NOMO-1 treated with DMSO at 0.1 percent for 48 hours (cell line): Measurements from ENCODE around the gene ID1.
"Not testable (repeated sequence)": the region's sequence is repeated elsewhere in the genome, so short reads cannot be mapped to it uniquely, and the experiment has no call there.

ENCODE experiments used
- DNase-seq: peaks from one replicate; lab custom pipeline; 2025; ENCODE audit not compliant: unreplicated experiment; lab: John Stamatoyannopoulos, UW

The ID1 gene

DNA sequence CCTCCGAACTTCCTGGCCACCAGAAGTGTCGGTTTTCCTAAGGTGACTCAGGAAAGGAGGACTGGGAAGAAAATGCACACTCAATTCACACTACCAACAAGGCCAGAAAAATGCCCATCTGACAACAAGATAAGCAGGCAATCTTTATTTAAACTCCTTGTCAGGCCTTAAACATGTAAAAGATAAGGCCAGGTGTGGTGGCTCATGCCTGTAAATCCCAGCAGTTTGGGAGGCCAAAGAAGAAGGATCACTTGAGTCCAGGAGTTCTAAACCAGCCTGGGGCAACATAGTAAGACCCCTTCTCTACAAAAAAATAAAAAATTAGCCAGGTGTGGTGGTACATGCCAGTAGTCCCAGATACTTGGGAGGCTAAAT, 7.6 kb upstream of the ID1 start:
- DNase-seq: no peak

DNA sequence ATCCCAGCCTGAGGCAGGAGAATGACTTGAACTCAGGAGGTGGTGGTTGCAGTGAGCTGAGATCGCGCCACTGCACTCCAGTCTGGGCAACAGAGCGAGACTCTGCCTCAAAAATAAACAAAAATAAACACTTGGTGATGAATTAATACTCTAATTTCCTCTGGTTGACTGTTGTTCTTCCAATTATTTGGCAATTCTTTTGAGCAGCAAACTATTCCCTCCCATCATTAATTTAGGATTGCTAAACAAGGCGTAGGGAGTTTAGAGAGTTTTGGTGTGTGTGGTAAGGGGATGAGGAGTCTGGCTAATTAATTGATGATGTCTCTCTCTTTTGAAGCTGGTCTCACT, 2.7 kb upstream of the ID1 start:
- no peak for DNase-seq

DNA sequence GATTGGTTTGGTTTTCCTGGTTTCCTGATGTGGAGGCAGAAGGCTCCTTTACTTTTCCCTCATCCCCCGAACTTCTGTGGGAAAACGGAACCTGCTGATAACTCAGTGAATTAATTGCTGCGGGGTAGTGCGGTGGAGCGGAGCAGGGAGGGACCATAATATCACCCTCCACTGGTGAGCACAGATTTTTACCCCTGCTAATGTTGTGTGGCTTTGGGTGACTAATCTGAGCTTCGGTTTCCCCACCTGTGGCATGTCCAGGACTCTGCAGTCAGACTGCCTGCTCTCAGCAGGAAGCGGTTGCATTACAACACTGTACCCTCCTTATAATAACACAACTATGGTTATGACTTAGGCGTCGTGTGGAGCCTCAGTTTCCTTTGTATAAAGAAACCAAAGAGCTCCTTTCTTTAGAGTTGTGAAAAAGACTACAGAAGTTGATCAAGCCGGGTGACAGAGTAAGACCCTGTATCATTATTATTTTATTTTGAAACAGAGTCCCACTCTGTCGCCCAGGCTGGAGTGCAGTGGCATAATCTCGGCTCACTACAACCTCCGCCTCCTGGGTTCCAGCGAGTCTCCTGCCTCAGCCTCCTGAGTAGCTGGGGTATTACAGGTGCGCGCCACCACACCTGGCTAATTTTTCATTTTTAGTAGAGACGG, 2.2 kb upstream of the ID1 start:
- peak; percentile 89 for DNase-seq

DNA sequence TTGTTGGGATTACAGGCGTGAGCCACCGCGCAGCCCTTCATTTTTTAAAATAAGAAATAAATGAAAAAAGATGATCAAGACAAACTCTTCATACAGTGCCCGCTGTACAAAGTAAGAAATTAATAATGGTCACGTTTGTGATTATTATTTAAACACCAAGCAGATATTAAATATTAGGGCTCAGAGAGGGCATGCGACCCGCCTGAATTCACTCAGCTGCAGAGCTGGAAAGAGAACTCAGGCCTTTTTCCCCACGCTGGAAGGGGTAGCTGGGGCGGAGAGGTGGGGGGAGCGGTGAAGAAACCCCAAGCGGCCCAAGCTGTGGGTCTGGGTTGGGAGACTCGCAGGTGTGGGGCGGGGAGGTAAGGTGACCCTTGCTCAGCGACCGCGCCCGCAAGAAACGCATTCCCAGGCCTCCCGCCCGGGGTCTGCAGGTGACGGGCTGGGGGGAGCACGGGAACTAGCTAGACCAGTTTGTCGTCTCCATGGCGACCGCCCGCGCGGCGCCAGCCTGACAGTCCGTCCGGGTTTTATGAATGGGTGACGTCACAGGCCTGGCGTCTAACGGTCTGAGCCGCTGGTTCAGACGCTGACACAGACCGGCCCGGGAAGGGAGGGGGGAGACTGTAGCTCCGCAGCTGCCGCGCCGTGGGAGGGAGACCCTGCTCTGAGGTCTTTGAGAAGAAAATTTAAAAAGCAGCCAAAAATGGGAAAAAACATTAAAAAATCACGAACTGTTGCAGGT, 1.1 kb upstream of the ID1 start:
- DNase-seq: peak; percentile 83

- DNase-seq: no peak
Measured at GRCh38 chr20:31604567-31605030, 490 bp upstream of the ID1 start.

DNA sequence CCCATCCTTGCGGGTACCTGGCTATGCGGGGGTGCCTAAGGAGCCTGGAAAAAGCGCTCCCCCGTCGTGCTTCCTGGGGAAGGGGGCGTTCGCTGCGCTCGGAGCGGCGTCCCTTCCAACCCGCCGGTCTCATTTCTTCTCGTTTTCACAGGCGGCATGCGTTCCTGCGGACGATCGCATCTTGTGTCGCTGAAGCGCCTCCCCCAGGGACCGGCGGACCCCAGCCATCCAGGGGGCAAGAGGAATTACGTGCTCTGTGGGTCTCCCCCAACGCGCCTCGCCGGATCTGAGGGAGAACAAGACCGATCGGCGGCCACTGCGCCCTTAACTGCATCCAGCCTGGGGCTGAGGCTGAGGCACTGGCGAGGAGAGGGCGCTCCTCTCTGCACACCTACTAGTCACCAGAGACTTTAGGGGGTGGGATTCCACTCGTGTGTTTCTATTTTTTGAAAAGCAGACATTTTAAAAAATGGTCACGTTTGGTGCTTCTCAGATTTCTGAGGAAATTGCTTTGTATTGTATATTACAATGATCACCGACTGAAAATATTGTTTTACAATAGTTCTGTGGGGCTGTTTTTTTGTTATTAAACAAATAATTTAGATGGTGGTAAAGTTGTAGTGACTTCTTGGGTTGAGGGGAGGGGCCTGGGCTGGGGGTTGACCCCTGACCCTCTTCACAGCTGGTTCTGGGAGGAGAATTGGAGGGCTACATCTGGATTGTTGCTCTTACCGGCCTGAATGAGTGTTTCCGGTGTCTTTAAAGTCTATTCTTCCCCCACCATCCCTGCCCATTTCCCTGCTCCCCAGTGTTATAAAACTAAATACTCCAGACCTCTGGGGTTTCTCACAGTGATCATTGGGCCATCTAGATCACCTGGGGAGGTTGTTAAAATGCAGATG, 1.1 kb downstream of the ID1 start:
- no peak for DNase-seq

- no peak for DNase-seq
Measured at GRCh38 chr20:31606804-31607639, 1.9 kb downstream of the ID1 start.

GRCh38 chr20:31607640-31608250, 2.7 kb downstream of the ID1 start:
- DNase-seq: no peak

- DNase-seq: peak; percentile 13
Measured at GRCh38 chr20:31608251-31608945, 3.3 kb downstream of the ID1 start.

DNA sequence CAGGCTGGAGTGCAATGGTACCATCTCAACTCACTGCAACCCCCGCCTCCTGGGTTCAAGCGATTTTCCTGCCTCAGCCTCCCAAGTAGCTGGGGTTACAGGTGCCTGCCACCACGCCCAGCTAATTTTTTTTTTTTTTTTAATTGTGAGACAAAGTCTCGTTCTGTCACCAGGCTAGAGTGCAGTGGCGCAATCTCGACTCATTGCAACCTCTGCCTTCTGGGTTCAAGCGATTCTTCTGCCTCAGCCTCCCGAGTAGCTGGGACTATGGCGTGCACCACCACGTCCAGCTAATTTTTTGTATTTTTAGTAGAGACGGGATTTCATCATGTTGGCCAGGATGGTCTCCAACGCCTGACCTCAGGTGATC, 7.2 kb downstream of the ID1 start:
- not testable (repeated sequence) for DNase-seq

GRCh38 chr20:31615416-31615815, 10.3 kb downstream of the ID1 start:
- no peak for DNase-seq

DNA sequence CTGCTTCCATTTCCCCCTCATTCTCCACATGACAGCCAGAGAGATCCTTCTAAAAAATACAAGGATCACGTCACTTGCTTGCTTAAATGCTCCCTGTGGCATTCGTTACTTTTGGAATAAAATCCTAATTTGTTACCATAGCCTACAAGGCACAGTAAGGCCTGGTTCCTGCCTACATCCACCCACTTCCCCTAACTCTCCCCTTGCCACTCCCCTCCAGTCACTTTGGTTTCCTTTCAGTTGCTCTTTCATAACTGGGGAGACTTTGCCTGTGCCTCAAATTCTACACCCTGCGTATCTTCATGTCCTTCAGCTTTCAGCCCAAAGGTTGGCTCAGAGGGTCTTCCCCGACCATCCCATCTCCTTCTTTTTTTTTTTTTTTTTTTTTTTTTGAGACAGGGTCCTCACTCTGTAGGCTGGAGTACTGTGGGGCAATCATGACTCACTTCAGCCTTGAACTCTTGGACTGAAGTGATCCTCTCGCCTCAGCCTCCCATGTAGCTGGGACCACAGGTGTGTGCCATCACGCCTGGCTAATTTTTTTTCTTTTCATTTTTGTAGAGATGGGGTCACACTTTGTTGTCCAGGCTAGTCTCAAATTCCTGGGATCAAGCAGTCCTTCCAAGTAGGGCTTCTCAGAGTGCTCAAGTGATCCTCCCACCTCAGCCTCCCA, 12.5 kb downstream of the ID1 start:
- peak; percentile 87 for DNase-seq

GRCh38 chr20:31620246-31620645, 15.2 kb downstream of the ID1 start:
- no peak for DNase-seq

GRCh38 chr20:31623123-31623505, 18.0 kb downstream of the ID1 start:
- not testable (repeated sequence) for DNase-seq

DNA sequence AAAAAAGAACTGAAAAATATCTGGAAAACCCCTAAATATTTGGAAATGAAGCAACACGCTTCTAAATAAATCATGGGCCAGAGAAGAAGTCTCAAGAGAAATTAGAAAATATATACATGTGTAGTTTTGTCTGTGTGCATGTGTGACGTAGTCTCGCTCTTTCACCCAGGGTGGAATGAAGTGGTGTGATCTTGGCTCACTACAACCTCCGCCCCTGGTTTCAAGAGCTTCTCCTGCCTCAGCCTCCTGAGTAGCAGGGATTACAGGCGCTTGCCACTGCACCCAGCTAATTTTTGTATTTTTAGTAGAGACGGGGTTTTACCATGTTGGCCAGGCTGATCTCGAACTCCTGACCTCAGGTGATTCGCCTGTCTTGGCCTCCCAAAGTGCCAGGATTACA, 21.4 kb downstream of the ID1 start:
- not testable (repeated sequence) for DNase-seq

DNA sequence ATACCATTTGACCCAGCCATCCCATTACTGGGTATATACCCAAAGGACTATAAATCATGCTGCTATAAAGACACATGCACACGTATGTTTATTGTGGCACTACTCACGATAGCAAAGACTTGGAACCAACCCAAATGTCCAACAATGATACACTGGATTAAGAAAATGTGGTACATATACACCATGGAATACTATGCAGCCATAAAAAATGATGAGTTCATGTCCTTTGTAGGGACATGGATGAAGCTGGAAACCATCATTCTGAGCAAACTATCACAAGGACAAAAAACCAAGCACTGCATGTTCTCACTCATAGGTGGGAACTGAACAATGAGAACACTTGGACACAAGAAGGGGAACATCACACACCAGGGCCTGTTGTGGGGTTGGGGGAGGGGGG, 23.0 kb downstream of the ID1 start:
- DNase-seq: not testable (repeated sequence)

DNA sequence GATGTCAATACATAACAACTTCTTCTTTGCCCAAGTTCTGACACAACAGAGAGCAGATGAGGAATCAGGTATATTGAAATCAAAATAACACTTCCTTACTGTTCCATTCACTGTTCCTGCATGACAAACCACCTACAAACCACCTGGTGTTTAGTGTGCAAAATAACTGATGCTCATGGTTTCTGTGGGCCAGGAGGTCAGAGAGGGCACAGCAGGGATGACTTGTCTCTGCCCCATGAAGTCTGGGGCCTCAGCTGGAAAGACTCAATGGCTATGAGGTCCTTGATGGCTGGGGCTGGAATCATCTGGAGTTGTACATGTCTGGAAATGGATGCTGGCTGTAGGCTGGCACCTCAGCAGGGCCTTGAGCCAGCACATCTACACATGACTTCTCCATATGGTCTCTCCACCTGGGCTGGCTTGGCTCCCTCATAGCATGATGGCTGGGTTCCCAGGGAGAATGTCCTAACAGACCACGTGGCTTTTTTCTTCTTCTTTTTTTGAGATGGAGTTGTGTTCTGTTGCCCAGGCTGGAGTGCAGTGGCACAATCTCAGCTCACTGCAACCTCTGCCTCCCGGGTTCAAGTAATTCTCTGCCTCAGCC, 25.2 kb downstream of the ID1 start:
- no peak for DNase-seq

- no peak for DNase-seq
Measured at GRCh38 chr20:31632548-31633338, 27.7 kb downstream of the ID1 start.
